IPS-NIHi7 (cell line): ENCODE results near the gene IQCM.

ENCODE experiments used
- DNase-seq: peaks from one replicate; pipeline ENCODE4 v3.0.0; 2012; ENCODE audit warnings: mixed read lengths; ENCODE audit errors: extremely low spot score

The IQCM gene

GRCh38 chr4:149709640-149710039 is 106.0 kb downstream of the IQCM start:
- DNase-seq, result no peak

DNA sequence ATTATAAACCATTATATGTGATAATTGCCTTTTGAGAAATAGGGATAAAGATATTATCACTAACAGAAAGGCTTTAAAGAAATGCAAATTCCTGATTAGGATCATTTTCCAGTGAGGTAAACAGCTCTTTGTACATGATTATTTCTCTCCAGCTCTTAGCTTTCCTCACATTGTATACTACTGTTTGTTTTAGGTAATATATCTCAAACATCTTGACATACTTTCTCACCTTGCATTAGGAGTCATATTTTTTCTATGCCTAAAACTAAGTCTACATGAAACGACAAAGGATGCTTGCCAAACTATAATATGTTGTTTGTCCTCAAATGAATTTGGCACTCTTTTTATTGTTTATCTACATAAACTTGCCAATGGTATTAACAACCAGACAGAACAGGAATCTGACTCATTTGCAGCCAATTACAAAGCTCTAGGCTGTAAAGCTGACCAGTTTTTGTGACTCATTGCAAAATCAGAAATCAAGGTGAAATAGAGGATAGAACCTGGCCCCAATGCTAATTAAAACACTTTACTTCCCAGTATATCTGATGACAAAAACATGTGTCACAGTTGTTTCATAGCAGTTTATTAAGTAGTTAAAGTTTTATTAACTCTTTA is 107.0 kb downstream of the IQCM start:
- DNase-seq, result no peak

- no peak for DNase-seq
These were observed 107.8 kb downstream of the IQCM start for GRCh38 chr4:149707862-149708261.

- DNase-seq, result no peak
These were observed 108.7 kb downstream of the IQCM start for GRCh38 chr4:149706942-149707341.

DNA sequence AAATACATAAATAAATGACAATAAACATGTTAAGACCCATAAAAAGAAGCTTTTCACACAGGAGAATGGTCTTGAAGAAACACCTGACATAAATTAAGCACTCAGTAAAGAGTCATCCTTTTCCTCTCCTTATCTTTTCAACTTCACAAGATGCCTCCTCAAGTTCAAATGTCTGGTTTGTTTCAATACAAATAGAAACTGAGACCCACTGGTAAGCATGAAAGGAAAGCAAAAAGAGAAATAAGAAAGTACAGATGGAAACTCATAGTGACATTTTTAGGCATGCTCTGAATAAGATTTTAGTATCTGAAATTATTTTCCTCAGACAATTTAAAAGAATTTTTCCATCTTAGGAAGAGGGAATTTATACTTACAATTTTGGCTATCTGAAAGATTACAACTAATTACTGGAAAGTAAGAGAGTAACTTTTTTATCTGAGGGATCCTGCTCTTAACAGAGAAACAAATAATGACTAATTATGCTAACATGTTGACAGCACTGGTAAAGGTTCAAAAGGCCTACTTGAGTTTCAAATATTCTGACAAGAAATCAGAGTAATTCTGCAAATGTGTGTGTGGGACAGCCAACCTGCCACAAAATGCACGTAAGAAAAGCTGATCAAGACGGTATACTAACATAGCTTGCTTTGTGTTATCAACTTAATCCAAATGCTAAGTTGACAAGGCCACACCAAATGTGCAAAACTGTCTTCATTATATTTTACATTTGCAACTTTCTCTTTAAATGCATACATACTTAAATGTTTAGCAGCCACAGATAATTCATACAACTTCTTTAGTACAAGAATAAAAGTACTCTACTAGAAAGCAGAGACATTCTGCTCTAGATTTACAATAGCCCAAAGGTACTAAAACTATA is 113.0 kb downstream of the IQCM start:
- DNase-seq, result no peak

GRCh38 chr4:149701435-149702156 is 114.0 kb downstream of the IQCM start:
- DNase-seq, result no peak

GRCh38 chr4:149700272-149700671 is 115.4 kb downstream of the IQCM start:
- DNase-seq, result no peak

GRCh38 chr4:149699642-149700041 is 116.0 kb downstream of the IQCM start:
- no peak for DNase-seq

- DNase-seq, result no peak
These were observed 124.9 kb downstream of the IQCM start for GRCh38 chr4:149690726-149691125.

- DNase-seq, result no peak
These were observed 131.1 kb downstream of the IQCM start for GRCh38 chr4:149684516-149684915.

DNA sequence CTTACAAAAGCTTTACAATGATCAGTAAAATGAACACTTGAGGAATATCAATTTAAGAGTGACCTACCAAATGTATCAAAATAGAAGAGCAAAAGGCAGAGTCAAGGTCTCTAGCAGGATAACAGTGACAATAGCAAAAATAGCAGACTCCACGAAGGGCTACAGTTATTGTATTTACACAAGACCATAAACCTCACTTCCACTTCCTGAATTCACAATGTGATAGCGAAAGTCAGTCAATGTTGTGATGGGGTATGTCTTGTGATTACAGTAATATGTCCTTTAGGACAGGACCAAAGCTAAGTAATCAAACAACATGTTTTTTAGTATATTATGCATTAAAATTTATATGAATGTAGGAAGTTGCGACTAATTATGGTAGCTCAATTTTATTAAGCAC is 139.6 kb downstream of the IQCM start:
- no peak for DNase-seq

DNA sequence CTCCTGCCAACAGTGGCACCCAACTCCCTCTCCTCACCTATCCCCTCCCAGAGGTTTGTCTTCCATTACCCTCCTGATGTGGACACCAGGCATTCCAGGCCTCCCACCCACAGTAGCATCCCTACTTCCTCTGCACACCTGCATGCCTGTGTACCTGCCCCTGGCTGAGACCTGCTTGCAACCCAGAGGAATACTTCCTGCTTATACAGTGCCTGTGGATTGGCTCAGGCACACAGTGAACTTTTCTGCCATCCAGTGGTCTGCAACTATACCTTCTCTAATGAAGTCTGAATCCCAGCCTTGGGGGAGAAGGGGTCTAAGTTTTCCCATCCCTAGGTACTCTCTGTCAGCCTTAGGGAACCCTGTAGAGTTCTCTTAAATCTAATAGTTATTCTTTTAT is 169.9 kb downstream of the IQCM start:
- DNase-seq, result peak; percentile 58

- DNase-seq, result no peak
These were observed 177.6 kb downstream of the IQCM start for GRCh38 chr4:149638073-149638472.

DNA sequence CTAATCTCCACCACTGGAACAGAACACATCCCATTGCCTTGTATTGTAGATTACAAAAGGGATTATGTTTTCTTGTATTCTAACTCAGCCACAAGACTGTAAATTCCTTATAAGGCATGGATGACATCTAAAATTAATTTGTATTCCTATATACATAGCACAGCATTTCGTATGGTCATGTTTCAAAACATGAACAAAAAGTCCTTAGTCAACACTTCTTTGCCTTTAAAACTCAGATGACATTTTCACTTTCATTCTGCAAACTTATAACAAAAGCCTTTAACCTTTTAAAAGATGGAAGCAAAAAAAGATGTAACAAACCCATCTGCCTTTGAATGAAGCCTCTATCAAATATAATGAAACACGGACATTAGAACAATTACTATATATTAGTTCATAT is 181.3 kb downstream of the IQCM start:
- DNase-seq, result no peak

GRCh38 chr4:149631629-149632028 is 184.0 kb downstream of the IQCM start:
- no peak for DNase-seq

DNA sequence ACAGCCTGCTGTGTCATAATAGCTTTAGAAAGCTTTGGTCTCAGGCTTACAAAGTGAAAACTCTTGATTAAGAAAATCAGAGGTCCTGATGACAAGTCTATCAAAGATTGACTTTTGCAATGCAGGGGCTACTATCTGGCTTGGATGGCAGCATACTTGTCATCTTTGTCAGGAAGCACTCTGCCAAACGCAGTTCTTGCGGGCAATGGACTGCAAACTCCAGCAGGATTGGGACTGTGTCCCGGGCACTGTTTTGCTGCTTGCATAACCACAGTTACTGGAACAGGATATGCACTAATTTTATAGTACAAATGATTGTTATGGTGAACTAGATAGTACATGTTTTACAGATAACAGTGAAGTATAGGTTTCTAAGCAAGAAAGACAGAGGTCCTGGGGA is 185.6 kb downstream of the IQCM start:
- DNase-seq, result no peak

GRCh38 chr4:149605601-149606378 is 209.9 kb downstream of the IQCM start:
- DNase-seq, result no peak

DNA sequence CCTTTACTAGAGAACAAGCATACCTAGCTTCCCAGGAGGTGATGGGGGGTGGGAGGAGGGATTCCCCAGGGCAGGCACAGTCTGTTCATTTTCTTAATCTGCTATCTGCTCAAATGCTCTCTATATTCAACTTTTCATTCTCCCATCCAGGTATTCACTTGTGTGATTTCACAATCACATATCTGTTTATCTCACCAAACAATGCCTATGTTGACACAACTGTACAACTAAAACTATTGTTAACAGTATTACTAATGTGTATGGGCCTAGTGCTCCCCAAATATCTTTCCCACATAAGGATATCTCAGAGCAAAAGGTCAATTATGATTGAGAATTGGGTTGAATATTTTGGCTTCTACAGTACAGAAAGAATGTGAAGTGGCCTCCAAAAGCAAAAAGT is 210.8 kb downstream of the IQCM start:
- DNase-seq, result no peak

- DNase-seq, result no peak
These were observed 220.1 kb downstream of the IQCM start for GRCh38 chr4:149595500-149595899.

DNA sequence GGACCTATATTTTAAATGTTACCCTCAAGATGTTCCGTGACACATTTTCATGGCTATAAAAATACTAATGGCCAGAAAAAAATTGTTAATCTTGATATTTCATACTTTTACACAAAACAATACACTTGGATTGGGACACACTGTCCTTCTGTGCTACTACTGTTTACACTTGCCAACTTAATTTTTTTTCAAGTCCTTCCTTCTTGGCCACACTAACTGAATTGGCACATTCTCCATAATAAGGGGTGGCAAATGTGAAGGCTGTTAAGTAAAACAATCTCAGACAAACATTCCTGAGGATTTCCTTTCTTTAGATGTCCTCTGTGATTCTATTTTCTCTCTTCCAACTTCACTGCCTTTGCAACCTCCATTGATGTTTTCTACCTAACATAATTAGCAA is 225.8 kb downstream of the IQCM start:
- DNase-seq, result no peak

DNA sequence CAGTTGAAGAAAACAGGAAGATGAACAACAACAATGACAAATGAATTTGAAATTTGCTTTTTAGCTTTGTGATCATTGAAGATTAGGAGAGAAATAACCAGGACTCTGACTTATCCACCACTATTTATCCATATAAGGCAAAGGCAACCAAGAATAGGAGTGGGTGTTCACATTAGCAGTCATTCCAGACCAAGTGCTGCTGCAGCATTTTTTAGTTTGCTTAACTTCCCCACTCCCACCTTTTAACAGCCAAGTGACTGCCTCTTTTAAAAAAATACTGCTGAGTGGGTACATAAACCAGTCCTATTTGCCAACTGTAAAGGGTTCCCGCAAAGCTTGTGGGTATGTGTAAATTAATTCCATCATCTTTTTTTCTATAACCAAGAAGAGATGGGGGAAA is 230.9 kb downstream of the IQCM start:
- DNase-seq, result no peak

DNA sequence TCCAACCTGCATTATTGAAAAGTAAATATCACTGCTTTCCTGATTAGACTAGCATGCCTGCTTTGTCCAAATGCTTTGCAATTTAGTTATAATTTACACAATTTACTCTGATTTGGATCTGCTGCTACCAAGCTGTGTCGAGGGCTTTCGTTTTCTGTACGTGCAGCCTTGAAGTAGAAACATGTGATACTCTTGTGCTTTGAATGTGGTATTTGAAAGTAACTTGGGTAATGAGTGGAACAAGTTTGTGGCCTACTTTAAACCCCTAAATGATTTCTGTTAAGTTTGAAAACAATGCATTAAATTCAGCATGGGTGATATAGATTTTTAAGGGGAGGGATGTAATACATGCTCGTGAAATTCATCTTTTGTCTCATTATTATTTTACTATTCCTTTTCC is 240.7 kb downstream of the IQCM start:
- no peak for DNase-seq
